OCI-LY7 (cell line): Measurements from ENCODE around the gene ACOXL.

Source experiments
- CTCF ChIP-seq: fragments of 200-600 bp; sonication (generic); conservative IDR thresholded peaks from 2 replicates; pipeline ENCODE4 v1.5.1; 2014; ENCODE audit warnings: mild to moderate bottlenecking, antibody characterized with exemption, low read length, moderate library complexity, mixed read lengths
- EZH2phosphoT487 ChIP-seq: fragments of 200-600 bp; sonication (generic); IDR thresholded peaks from 2 replicates; pipeline ENCODE4 v1.6.1; 2018; ENCODE audit warnings: low read depth, borderline replicate concordance, mild to moderate bottlenecking, mixed run types, antibody characterized with exemption, low read length, moderate library complexity, mixed read lengths

GRCh38 chr2:111133603-111134002 lies 401.2 kb downstream of the ACOXL start:
- TF ChIP-seq CTCF, result no peak
- no peak for TF ChIP-seq EZH2phosphoT487
